Neutrophil (primary cell): ENCODE data around the gene ARRDC2.
"Not testable (repeated sequence)": the region's sequence is repeated elsewhere in the genome, so short reads cannot be mapped to it uniquely, and the experiment has no call there.

Experiments used
- H3K27ac ChIP-seq: fragments of 200-600 bp; sonication (generic); 2 replicates; pipeline ENCODE4 v1.5.1; 2016; ENCODE audit warnings: mild to moderate bottlenecking, moderate library complexity
- H3K27me3 ChIP-seq: fragments of 200-600 bp; sonication (generic); 2 replicates; pipeline ENCODE4 v1.6.0; 2016; ENCODE audit warnings: mild to moderate bottlenecking
- H3K36me3 ChIP-seq: fragments of 200-600 bp; sonication (generic); 2 replicates; pipeline ENCODE4 v1.5.1; 2017
- H3K4me1 ChIP-seq, 2 experiments: fragments of 200-600 bp in 1 of 2; sonication (generic) in 1 of 2; 1 replicate in 1 of 2; 2 replicates in 1 of 2; pipeline versions ENCODE4 v1.5.1 to v1.6.1; 2013 to 2016; ENCODE audit warnings: low read depth in 1 of 2, low read length in 1 of 2, mild to moderate bottlenecking in 1 of 2, moderate library complexity in 1 of 2; ENCODE audit not compliant: control insufficient read depth in 1 of 2, insufficient read depth in 1 of 2
- H3K4me3 ChIP-seq, 2 experiments: fragments of 200-600 bp in 1 of 2; sonication (generic) in 1 of 2; 1 replicate in 1 of 2; 2 replicates in 1 of 2; pipeline ENCODE4 v1.5.1; 2013 to 2016; ENCODE audit warnings: low read depth in 1 of 2, low read length in 1 of 2, mild to moderate bottlenecking in 1 of 2, moderate library complexity in 1 of 2
- H3K9me3 ChIP-seq: fragments of 200-600 bp; sonication (generic); 2 replicates; pipeline ENCODE4 v1.5.1; 2016
- CTCF ChIP-seq: fragments of 200-600 bp; sonication (generic); IDR thresholded peaks from 2 replicates; pipeline ENCODE4 v1.5.1; 2016; ENCODE audit warnings: antibody characterized with exemption

ARRDC2 gene

GRCh38 chr19:18023622-18024251 is 15.8 kb downstream of the ARRDC2 start:
- no peak for TF ChIP-seq CTCF
- H3K27ac ChIP-seq = peak overlapping the region; percentile 78

GRCh38 chr19:18027151-18027550 is 19.2 kb downstream of the ARRDC2 start:
- Histone ChIP-seq H3K27me3 (no peaks in the 10 kb centered on the region), H3K9me3 (no peaks in the 10 kb centered on the region), H3K4me3 (no peak overlapping the region), H3K36me3 (no peaks in the 10 kb centered on the region), H3K4me1 (peaks cover 29 to 30% of the 10 kb centered on the region in 2 experiments), H3K27ac (no peak overlapping the region)
- no peak for TF ChIP-seq CTCF

More at GRCh38 chr19:18023622-18024251, 15.8 kb downstream of the ARRDC2 start:
- Histone ChIP-seq H3K36me3 (no peaks in the 10 kb centered on the region), H3K4me1 (peaks cover 34 to 35% of the 10 kb centered on the region in 2 experiments), H3K9me3 (no peaks in the 10 kb centered on the region), H3K4me3 (peak overlapping the region in 1 of 2 experiments; percentile 17), H3K27me3 (no peaks in the 10 kb centered on the region)

GRCh38 chr19:18029617-18030338 is 21.8 kb downstream of the ARRDC2 start:
- Histone ChIP-seq H3K27me3 (no peaks in the 10 kb centered on the region), H3K4me1 (peaks cover 9% of the 10 kb centered on the region in 2 experiments), H3K4me3 (no peak overlapping the region), H3K36me3 (no peaks in the 10 kb centered on the region), H3K9me3 (no peaks in the 10 kb centered on the region), H3K27ac (no peak overlapping the region)
- no peak for TF ChIP-seq CTCF

- not testable (repeated sequence) for H3K27me3 ChIP-seq, H3K36me3 ChIP-seq, H3K9me3 ChIP-seq, H3K4me3 ChIP-seq
- Histone ChIP-seq H3K4me1 (peaks cover 9 to 16% of the 10 kb centered on the region in 2 experiments), H3K27ac (peak overlapping the region; percentile 48)
These were observed 23.4 kb downstream of the ARRDC2 start for GRCh38 chr19:18031401-18031800.

- not testable (repeated sequence) for H3K27ac ChIP-seq, H3K27me3 ChIP-seq, H3K9me3 ChIP-seq, H3K36me3 ChIP-seq, H3K4me3 ChIP-seq
- peaks cover 9 to 16% of the 10 kb centered on the region in 2 experiments for H3K4me1 ChIP-seq
These were observed 24.1 kb downstream of the ARRDC2 start for GRCh38 chr19:18032102-18032501.

GRCh38 chr19:18041054-18041453 is 33.1 kb downstream of the ARRDC2 start:
- H3K27me3 ChIP-seq = peaks cover 10% of the 10 kb centered on the region
- no peaks in the 10 kb centered on the region for H3K9me3 ChIP-seq
- peaks cover 11 to 13% of the 10 kb centered on the region in 2 experiments for H3K4me1 ChIP-seq
- TF ChIP-seq CTCF = no peak
- no peaks in the 10 kb centered on the region for H3K36me3 ChIP-seq
- H3K4me3 ChIP-seq = no peak overlapping the region
- H3K27ac ChIP-seq = no peak overlapping the region
